Sigmoid colon (tissue), 7 donors: Measurements from ENCODE around the gene PCDHA1. TPM values are rescaled to one million over a fixed set of nuclear protein-coding genes. Genes with fewer than 3 reads are reported as not detected.

ENCODE experiments used
- DNase-seq: peaks from one replicate; pipeline ENCODE4 v3.0.0-alpha.2; 2019
- H3K27ac ChIP-seq, 4 donors: fragments of 200-600 bp; sonication (generic); one replicate each; pipeline ENCODE4 v1.5.1; 2016 to 2019; ENCODE audit warnings: mild to moderate bottlenecking in 1 of 4
- H3K27me3 ChIP-seq, 3 donors: fragments of 200-600 bp; sonication (generic); one replicate each; pipeline ENCODE4 v1.5.1; 2019; ENCODE audit warnings: mild to moderate bottlenecking in 1 of 3
- H3K36me3 ChIP-seq, 4 donors: fragments of 200-600 bp; sonication (generic); one replicate each; pipeline ENCODE4 v1.5.1; 2016 to 2019
- H3K4me1 ChIP-seq, 4 donors: fragments of 200-600 bp; sonication (generic); one replicate each; pipeline ENCODE4 v1.5.1; 2017 to 2019
- H3K4me3 ChIP-seq, 4 donors: fragments of 200-600 bp; sonication (generic); one replicate each; pipeline ENCODE4 v1.5.1; 2017 to 2019; ENCODE audit warnings: mild to moderate bottlenecking in 2 of 4, moderate library complexity in 1 of 4
- H3K9me3 ChIP-seq, 4 donors: fragments of 200-600 bp in 3 of 4; sonication (generic) in 3 of 4; one replicate each; pipeline versions ENCODE4 v1.5.1 to v1.6.1; 2013 to 2019
- EP300 ChIP-seq, 4 donors: sonication (generic); formaldehyde crosslinking; IDR thresholded peaks; one replicate each; pipeline ENCODE4 v1.6.1; 2017; ENCODE audit warnings: antibody characterized with exemption in 4 of 4
- POLR2A ChIP-seq, 2 donors: fragments of 450-650 bp; IDR thresholded peaks; one replicate each; pipeline ENCODE4 v1.6.1; 2016; ENCODE audit warnings: antibody characterized with exemption in 2 of 2, mild to moderate bottlenecking in 2 of 2, moderate library complexity in 2 of 2
- POLR2AphosphoS5 ChIP-seq, 4 donors: sonication (generic); formaldehyde crosslinking; IDR thresholded peaks; one replicate each; pipeline ENCODE4 v1.6.1; 2017; ENCODE audit warnings: antibody characterized with exemption in 4 of 4
- WGBS, 2 donors: extraction: QIAGEN DNeasy Blood & Tissue Kit; methylation state at CpG; one replicate each; pipeline ENCODE4 v1.1.7; 2013; 5-methylcytosine and 5-hydroxymethylcytosine counted together
- intact Hi-C: fragments of 100-400 bp; cut with DNase I; formaldehyde crosslinking; loops from one replicate; pipeline ENCODE4 v1.15.1; 2023
- polyA plus RNA-seq, 3 donors: library from polyadenylated mRNA; stranded (reverse); fragments of 200-250 nt; gene quantifications; one replicate each; pipeline ENCODE4 v1.2.3, GENCODE V29; 2013
- total RNA-seq, 4 donors: library from RNA; depleted of rRNA; stranded (reverse); fragments of >200 nt; gene quantifications; one replicate each; pipeline ENCODE4 v1.1.0, GENCODE V29; 2016
- TF ChIP-seq, protein P1 (sequence below), 4 experiments: fragments of 450-650 bp in 3 of 4; fragments of 200-600 bp in 1 of 4; IDR thresholded peaks; one replicate each; pipeline ENCODE4 v1.5.1; 2016 to 2019; ENCODE audit warnings: antibody characterized with exemption in 4 of 4, mild to moderate bottlenecking in 3 of 4, moderate library complexity in 2 of 4
- donor health status: healthy with polysubstance abuse.
- donor health status: Bipolar disorder and iron deficiency.
- donor health status: healthy.

Gene PCDHA1
- total and polyA plus RNA-seq, 7 donors: 0.10 TPM; not detected in 6

DNA sequence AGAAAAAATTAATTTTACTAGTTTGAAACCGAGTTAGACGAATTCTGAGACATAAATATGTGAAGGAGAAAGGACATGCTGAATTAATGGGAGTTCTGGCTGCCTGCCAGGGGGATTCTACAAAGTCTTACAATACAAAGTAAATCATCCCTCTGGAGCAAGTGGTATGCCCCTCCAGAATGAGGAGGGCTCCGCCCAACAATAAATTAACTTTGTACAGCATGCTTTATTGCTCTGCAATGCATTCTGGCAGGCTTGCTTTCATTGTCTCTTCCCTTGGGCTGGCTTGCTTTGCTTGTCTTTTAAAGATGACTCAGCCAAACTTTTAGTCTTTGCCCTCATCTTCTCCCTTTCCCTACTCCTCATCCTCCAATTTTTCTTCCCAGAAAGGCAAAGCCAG is 253.6 kb downstream of the PCDHA1 start:
- no peak for DNase-seq
- TF ChIP-seq POLR2A (IDR thresholded peaks at IDR 0.05): no peak
- no peak for TF ChIP-seq POLR2AphosphoS5 (IDR thresholded peaks at IDR 0.05)
- TF ChIP-seq, protein P1, sequence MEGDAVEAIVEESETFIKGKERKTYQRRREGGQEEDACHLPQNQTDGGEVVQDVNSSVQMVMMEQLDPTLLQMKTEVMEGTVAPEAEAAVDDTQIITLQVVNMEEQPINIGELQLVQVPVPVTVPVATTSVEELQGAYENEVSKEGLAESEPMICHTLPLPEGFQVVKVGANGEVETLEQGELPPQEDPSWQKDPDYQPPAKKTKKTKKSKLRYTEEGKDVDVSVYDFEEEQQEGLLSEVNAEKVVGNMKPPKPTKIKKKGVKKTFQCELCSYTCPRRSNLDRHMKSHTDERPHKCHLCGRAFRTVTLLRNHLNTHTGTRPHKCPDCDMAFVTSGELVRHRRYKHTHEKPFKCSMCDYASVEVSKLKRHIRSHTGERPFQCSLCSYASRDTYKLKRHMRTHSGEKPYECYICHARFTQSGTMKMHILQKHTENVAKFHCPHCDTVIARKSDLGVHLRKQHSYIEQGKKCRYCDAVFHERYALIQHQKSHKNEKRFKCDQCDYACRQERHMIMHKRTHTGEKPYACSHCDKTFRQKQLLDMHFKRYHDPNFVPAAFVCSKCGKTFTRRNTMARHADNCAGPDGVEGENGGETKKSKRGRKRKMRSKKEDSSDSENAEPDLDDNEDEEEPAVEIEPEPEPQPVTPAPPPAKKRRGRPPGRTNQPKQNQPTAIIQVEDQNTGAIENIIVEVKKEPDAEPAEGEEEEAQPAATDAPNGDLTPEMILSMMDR (IDR thresholded peaks at IDR 0.05): no peak
- no peak for TF ChIP-seq EP300 (IDR thresholded peaks at IDR 0.05)
- no peaks in the 10 kb centered on the region for H3K36me3 ChIP-seq
- peaks cover 0 to 7% (median 0%) of the 10 kb centered on the region in 3 donors for H3K27me3 ChIP-seq
- H3K4me1 ChIP-seq: peaks cover 0 to 17% (median 15%) of the 10 kb centered on the region in 4 donors
- peaks cover 0 to 5% (median 0%) of the 10 kb centered on the region in 4 donors for H3K9me3 ChIP-seq
- peak overlapping the region in 2 of 4 donors; percentile 55 to 71 for H3K27ac ChIP-seq
- intact Hi-C loops: no loop called here
- peak overlapping the region in 1 of 4 donors; percentile 41 for H3K4me3 ChIP-seq
- WGBS, 2 donors: 54% methylated on average over 3 of the region's 3 CpGs

DNA sequence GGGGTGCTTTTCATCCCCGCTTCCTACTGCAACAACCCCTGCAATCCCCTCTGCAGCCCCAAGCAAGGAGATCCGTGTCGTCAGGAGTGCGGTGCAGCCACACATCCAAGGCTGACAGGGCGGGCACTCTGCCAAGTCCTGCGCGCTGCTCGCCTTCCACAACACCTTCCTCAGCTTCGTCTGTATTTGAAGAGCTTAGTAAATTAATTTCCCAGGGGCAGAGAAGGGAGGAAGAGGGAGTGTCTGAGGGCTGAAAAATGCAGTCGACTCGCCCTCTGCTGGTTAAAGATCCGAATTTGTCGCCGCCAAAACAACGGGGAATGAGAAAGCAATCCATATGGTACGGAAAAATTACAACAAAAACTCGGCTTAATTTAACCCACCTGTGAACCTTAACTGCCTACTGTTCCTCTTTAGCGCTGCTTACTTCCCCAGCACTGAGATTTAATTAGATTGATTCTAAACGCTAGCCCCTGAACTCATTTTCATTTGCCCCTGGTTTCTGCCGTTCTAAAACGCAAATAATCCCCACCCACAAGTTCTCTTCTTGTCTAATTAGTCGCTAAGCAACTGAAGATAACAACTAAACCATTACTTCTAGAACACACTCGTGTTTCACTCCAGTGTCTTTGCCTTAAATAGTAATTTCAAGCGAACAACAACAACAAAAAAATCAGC is 254.3 kb downstream of the PCDHA1 start:
- Histone ChIP-seq H3K4me3 (peak overlapping the region; percentile 5 to 41 (median 37)), H3K9me3 (peaks cover 0 to 5% (median 0%) of the 10 kb centered on the region in 4 donors), H3K27me3 (peaks cover 0 to 8% (median 0%) of the 10 kb centered on the region in 3 donors), H3K36me3 (no peaks in the 10 kb centered on the region), H3K4me1 (peaks cover 0 to 17% (median 15%) of the 10 kb centered on the region in 4 donors), H3K27ac (peak overlapping the region; percentile 2 to 71 (median 44))
- no peak for DNase-seq
- TF ChIP-seq, protein P1 (IDR thresholded peaks at IDR 0.05): peak in 1 of 4 experiments; percentile 18
- no peak for TF ChIP-seq EP300 (IDR thresholded peaks at IDR 0.05)
- 10 to 34% methylated on average over 24 of the region's 24 CpGs for WGBS, 2 donors
- intact Hi-C loops: loop anchor here (2.0 to 5.0 kb wide), 6 partner anchors 73 to 668 kb away; partner anchors contain the start of genes PCDHA10, PCDHA13, PCDHA4 and PCDHAC1

DNA sequence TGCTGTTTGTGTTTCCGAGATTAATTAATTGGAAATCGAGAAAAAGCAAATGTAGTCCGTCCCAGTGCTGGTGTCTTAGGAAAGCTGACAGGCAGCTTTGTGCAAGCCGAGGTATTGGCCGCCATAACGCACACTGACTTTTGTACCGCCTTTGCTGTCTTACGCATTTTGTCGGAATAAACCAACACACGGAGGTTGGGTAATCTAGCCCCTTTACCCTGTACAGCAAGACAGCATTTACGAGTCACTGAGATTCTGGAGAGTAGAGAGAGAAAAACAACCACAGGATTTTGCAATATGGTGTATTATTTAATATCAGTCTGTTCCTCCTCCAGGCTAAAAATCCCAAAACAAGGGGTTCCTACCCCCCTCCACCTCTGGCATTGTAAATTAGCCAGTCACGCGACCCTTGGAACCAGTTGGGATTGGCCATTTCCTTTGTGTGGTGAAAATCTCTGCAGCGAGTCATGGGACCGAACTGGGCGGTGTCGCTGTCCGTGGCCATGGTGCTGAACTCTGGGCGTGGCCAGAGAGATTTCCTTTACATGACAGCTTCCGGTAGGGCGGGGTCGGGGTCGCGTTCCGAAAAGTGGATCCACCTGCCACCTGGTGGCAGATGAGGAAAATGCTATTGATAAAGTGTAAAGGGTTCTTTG is 255.0 kb downstream of the PCDHA1 start:
- peak overlapping the region; percentile 2 to 71 (median 44) for H3K27ac ChIP-seq
- DNase-seq: peak; percentile 96
- H3K4me3 ChIP-seq: peak overlapping the region; percentile 5 to 41 (median 37)
- TF ChIP-seq POLR2A (IDR thresholded peaks at IDR 0.05): peak in 1 of 2 donors; percentile 28
- TF ChIP-seq EP300 (IDR thresholded peaks at IDR 0.05): no peak
- TF ChIP-seq, protein P1 (IDR thresholded peaks at IDR 0.05): peak in 3 of 4 experiments; percentile 60 to 64 (median 63)
- peak; percentile 58 to 80 (median 79) for TF ChIP-seq POLR2AphosphoS5 (IDR thresholded peaks at IDR 0.05)
- WGBS, 2 donors: 9 to 24% methylated on average over 25 of the region's 25 CpGs
- H3K4me1 ChIP-seq: peaks cover 0 to 17% (median 15%) of the 10 kb centered on the region in 4 donors
- peaks cover 0 to 8% (median 0%) of the 10 kb centered on the region in 3 donors for H3K27me3 ChIP-seq
- peaks cover 0 to 5% (median 0%) of the 10 kb centered on the region in 4 donors for H3K9me3 ChIP-seq
- intact Hi-C loops: loop anchor here (2.0 to 5.0 kb wide), 6 partner anchors 74 to 669 kb away; partner anchors contain the start of genes PCDHA10, PCDHA13, PCDHA4 and PCDHAC1
- H3K36me3 ChIP-seq: no peaks in the 10 kb centered on the region

DNA sequence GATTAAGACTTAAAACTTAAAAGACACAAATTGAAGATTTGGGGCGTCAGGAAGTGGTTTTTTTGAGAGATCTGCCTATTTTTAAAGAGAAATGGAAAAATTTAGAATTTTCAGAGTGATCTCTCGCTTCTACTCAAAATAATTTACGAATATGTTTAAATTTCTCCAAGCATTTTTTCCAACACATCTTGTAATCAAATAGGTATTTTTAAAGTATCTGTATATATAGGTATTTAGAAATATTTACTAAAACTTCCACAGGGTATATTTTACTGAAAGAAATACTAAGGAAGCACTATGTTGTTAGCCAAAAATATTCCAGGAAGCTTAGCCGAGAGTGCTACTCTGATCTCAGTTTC is 255.5 kb downstream of the PCDHA1 start:
- TF ChIP-seq POLR2AphosphoS5 (IDR thresholded peaks at IDR 0.05) (no peak), POLR2A (IDR thresholded peaks at IDR 0.05) (no peak), EP300 (IDR thresholded peaks at IDR 0.05) (no peak)
- TF ChIP-seq, protein P1 (IDR thresholded peaks at IDR 0.05): no peak
- intact Hi-C loops: loop anchor here (2.0 to 5.0 kb wide), 6 partner anchors 75 to 669 kb away; partner anchors contain the start of genes PCDHA10, PCDHA13, PCDHA4 and PCDHAC1
- Histone ChIP-seq H3K4me1 (peaks cover 0 to 17% (median 15%) of the 10 kb centered on the region in 4 donors), H3K27ac (no peak overlapping the region), H3K36me3 (no peaks in the 10 kb centered on the region), H3K9me3 (peaks cover 0 to 5% (median 0%) of the 10 kb centered on the region in 4 donors), H3K4me3 (no peak overlapping the region), H3K27me3 (peaks cover 0 to 12% (median 0%) of the 10 kb centered on the region in 3 donors)
- WGBS, 2 donors: 22 to 23% methylated on average over 4 of the region's 4 CpGs
- DNase-seq: no peak
